GM12878 (cell line): ENCODE results near the gene PATJ. TPM values are rescaled to one million over a fixed set of nuclear protein-coding genes. Genes with fewer than 3 reads are reported as not detected.

ENCODE experiments used
- ATAC-seq: fragments of 200-7000 bp; cut with Tn5 transposase; 3 replicates; pipeline ENCODE4 v1.9.1; 2020; ENCODE audit warnings: mild to moderate bottlenecking, moderate library complexity
- BruUV-seq: library from RNA; stranded (reverse); fragments of 400-500 nt; replicated peaks from 2 replicates; lab custom pipeline; 2021; lab: Mats Ljungman, UMichigan
- CTCF ChIA-PET: fragments of 300-600 bp; sonication (Branson Sonifier 250); formaldehyde crosslinking; extraction: SDS; loops from one replicate; lab custom pipeline; 2021; ENCODE audit warnings: inconsistent platforms; lab: Yijun Ruan, JAX
- POLR2A ChIA-PET: fragments of 350-600 bp; formaldehyde crosslinking; extraction: SDS; loops from one replicate; lab custom pipeline; 2021; ENCODE audit warnings: inconsistent platforms; lab: Charles Lee
- RAD21 ChIA-PET: fragments of 300-600 bp; sonication (Branson Sonifier 250); formaldehyde crosslinking; loops from one replicate; lab custom pipeline; 2023; ENCODE audit warnings: antibody characterized with exemption; ENCODE audit not compliant: unreplicated experiment; lab: Charles Lee
- SMC1A ChIA-PET: fragments of 300-600 bp; sonication (Branson Sonifier 250); formaldehyde crosslinking; loops from one replicate; lab custom pipeline; 2023; ENCODE audit not compliant: unreplicated experiment, uncharacterized antibody; lab: Charles Lee
- DNase-seq: peaks from one replicate; pipeline ENCODE4 v3.0.0-alpha.2; 2011; ENCODE audit warnings: low read depth, low spot score
- FAIRE-seq: peaks from 3 replicates; lab custom pipeline; 2011; peaks lifted over from hg19 to GRCh38; lab: Jason Lieb, UNC
- H2AFZ ChIP-seq: 2 replicates; pipeline ENCODE4 v1.6.0; 2011; ENCODE audit warnings: low read depth, low read length, control low read depth; ENCODE audit not compliant: control insufficient read depth
- H3K27ac ChIP-seq: 2 replicates; pipeline ENCODE4 v1.5.1; 2011; ENCODE audit warnings: control low read depth; ENCODE audit not compliant: control insufficient read depth, insufficient read depth
- H3K27me3 ChIP-seq, 2 experiments: replicated peaks in 1 of 2; 2 replicates each; pipeline versions ENCODE4 v1.6.0 to v1.6.1; 2011; ENCODE audit warnings: low read length in 1 of 2; ENCODE audit not compliant: control insufficient read depth in 2 of 2, insufficient read depth in 2 of 2
- H3K36me3 ChIP-seq, 2 experiments: 2 replicates each; pipeline ENCODE4 v1.5.1; 2011; ENCODE audit warnings: low read length in 1 of 2; ENCODE audit not compliant: control insufficient read depth in 2 of 2, insufficient read depth in 2 of 2
- H3K4me1 ChIP-seq: 2 replicates; pipeline ENCODE4 v1.6.1; 2011; ENCODE audit warnings: mild to moderate bottlenecking, low read length, moderate library complexity, mixed read lengths; ENCODE audit not compliant: control insufficient read depth, insufficient read depth
- H3K4me2 ChIP-seq: 2 replicates; pipeline ENCODE4 v1.6.0; 2011; ENCODE audit warnings: control low read depth; ENCODE audit not compliant: control insufficient read depth, insufficient read depth
- H3K4me3 ChIP-seq: fragments of 200-600 bp; sonication (generic); 2 replicates; pipeline ENCODE4 v1.5.1; 2016
- H3K79me2 ChIP-seq: 2 replicates; pipeline ENCODE4 v1.6.0; 2011; ENCODE audit warnings: low read length; ENCODE audit not compliant: control insufficient read depth, insufficient read depth
- H3K9ac ChIP-seq: 2 replicates; pipeline ENCODE4 v1.8.0; 2011; ENCODE audit warnings: low read length, control low read depth, mixed read lengths; ENCODE audit not compliant: control insufficient read depth, insufficient read depth
- H3K9me3 ChIP-seq: replicated peaks from 3 replicates; pipeline ENCODE4 v1.5.1; 2011; ENCODE audit warnings: mild to moderate bottlenecking, low read length; ENCODE audit not compliant: control insufficient read depth, insufficient read depth
- H4K20me1 ChIP-seq: 2 replicates; pipeline ENCODE4 v1.6.0; 2011; ENCODE audit not compliant: control insufficient read depth, insufficient read depth
- BACH1 ChIP-seq: fragments of 450-650 bp; IDR thresholded peaks from 2 replicates; pipeline ENCODE4 v1.6.1; 2017; ENCODE audit warnings: mild to moderate bottlenecking, borderline replicate concordance
- CBX5 ChIP-seq: sonication (generic); IDR thresholded peaks from 2 replicates; pipeline ENCODE4 v1.6.1; 2016; ENCODE audit warnings: low read depth, moderate library complexity, mild to moderate bottlenecking, inconsistent platforms
- CHD1 ChIP-seq: IDR thresholded peaks from 2 replicates; pipeline ENCODE4 v1.6.1; 2012; ENCODE audit warnings: low read depth, low read length, improper control_type of control experiment
- E4F1 ChIP-seq: fragments of 450-650 bp; IDR thresholded peaks from 2 replicates; pipeline ENCODE4 v1.6.1; 2018; ENCODE audit warnings: borderline replicate concordance, mild to moderate bottlenecking; ENCODE audit not compliant: partially characterized antibody
- GABPA ChIP-seq: IDR thresholded peaks from 2 replicates; pipeline ENCODE4 v1.6.1; 2014; ENCODE audit warnings: antibody characterized with exemption, low read depth, mild to moderate bottlenecking, inconsistent platforms
- HSF1 ChIP-seq: fragments of 150-350 bp; IDR thresholded peaks from 2 replicates; pipeline ENCODE4 v1.6.1; 2014; ENCODE audit warnings: mild to moderate bottlenecking, low read depth, low read length
- IRF5 ChIP-seq: fragments of 450-650 bp; IDR thresholded peaks from 2 replicates; pipeline ENCODE4 v1.6.1; 2017; ENCODE audit warnings: borderline replicate concordance
- ZBTB33 ChIP-seq: fragments of 450-650 bp; IDR thresholded peaks from 2 replicates; pipeline ENCODE4 v1.6.1; 2017; ENCODE audit warnings: mild to moderate bottlenecking
- ZNF274 ChIP-seq: IDR thresholded peaks from one replicate; pipeline ENCODE4 v1.8.0; 2011; ENCODE audit not compliant: insufficient read length, insufficient read depth
- WGBS: methylation state at CpG from one replicate; pipeline ENCODE4 v1.1.6; 2016; ENCODE audit warnings: low lambda C conversion rate; ENCODE audit not compliant: insufficient replicate concordance, insufficient coverage; ENCODE audit errors: missing lambda C conversion rate; 5-methylcytosine and 5-hydroxymethylcytosine counted together
- in situ Hi-C: fragments of 300-500 bp; cut with MboI; formaldehyde crosslinking; loops from 9 replicates; pipeline ENCODE4 v1.14.3; 2018; ENCODE audit warnings: mixed read lengths
- intact Hi-C: fragments of 100-400 bp; cut with micrococcal nuclease; formaldehyde crosslinking; loops from one replicate; pipeline ENCODE4 v1.14.2; 2022; ENCODE audit not compliant: unreplicated experiment
- polyA plus RNA-seq, 11 experiments: library from polyadenylated mRNA; depleted of rRNA in 4 of 11; unstranded in 6 of 11; stranded (reverse) in 5 of 11; fragments of >200 nt; fragmentation: Nextera tagmentation in 4 of 11; fragmentation: Illumina TruSeq in 1 of 11; extraction: Ambion mirVana in 4 of 11; extraction: Trizol in 1 of 11; gene quantifications; 1 replicate in 1 of 11; 2 replicates in 10 of 11; pipeline versions ENCODE4 v1.2.1 to v1.2.3, GENCODE V29; 2011 to 2016; ENCODE audit warnings: inconsistent platforms in 2 of 11, missing spikeins in 2 of 11, low read depth in 1 of 11
- total RNA-seq, 4 experiments: library from RNA; depleted of rRNA in 3 of 4; stranded (reverse); fragments of >200 nt in 3 of 4; fragmentation: Illumina TruSeq in 1 of 4; extraction: Trizol in 1 of 4; gene quantifications; 2 replicates each; pipeline versions ENCODE4 v1.2.1 to v1.2.3, GENCODE V29; 2013 to 2021

The PATJ gene
- total and polyA plus RNA-seq, 10 of the 15 experiments (the other 5 are each of a cell fraction or from before 2014, with no cell fraction given), result 2.8 to 13.9 (median 6.9) TPM

- FAIRE-seq, result peak; percentile 13
- RAD21 ChIA-PET, result no interaction called here
- SMC1A ChIA-PET, result no interaction called here
These were observed 213.0 kb downstream of the PATJ start for GRCh38 chr1:61955261-61955660.

GRCh38 chr1:61956016-61956645 lies 213.9 kb downstream of the PATJ start:
- no TSS peak for BruUV-seq
- ChIA-PET POLR2A (no interaction called here), RAD21 (no interaction called here), CTCF (no interaction called here), SMC1A (no interaction called here)
- Histone ChIP-seq H3K36me3 (no peaks in the 10 kb centered on the region), H4K20me1 (no peaks in the 10 kb centered on the region), H3K27ac (no peak overlapping the region), H3K4me2 (no peak overlapping the region), H3K9me3 (no peaks in the 10 kb centered on the region), H3K9ac (no peak overlapping the region), H3K79me2 (no peaks in the 10 kb centered on the region), H3K27me3 (no peaks in the 10 kb centered on the region), H2AFZ (no peak overlapping the region), H3K4me3 (no peak overlapping the region), H3K4me1 (no peaks in the 10 kb centered on the region)
- DNase-seq, result no peak
- no peak for ATAC-seq
- intact Hi-C loops (loop anchor here (10.0 kb wide), 1 partner anchor 169 kb away; no protein-coding TSS in a partner anchor), in situ Hi-C loops (no loop called here)
- FAIRE-seq, result no peak
- WGBS, result 62% methylated on average over 6 of the region's 6 CpGs
- no peak for TF ChIP-seq HSF1
- TF ChIP-seq GABPA, result no peak
- TF ChIP-seq ZBTB33, result no peak
- no peak for TF ChIP-seq IRF5
- no peak for TF ChIP-seq BACH1
- no peak for TF ChIP-seq CBX5
- TF ChIP-seq E4F1, result no peak

More at GRCh38 chr1:61955261-61955660, 213.0 kb downstream of the PATJ start:
- intact Hi-C loops, result loop anchor here (10.0 kb wide), 1 partner anchor 170 kb away; no protein-coding TSS in a partner anchor
- in situ Hi-C loops, result no loop called here
- no peak for ATAC-seq
- H3K9ac ChIP-seq, result no peak overlapping the region
- H3K4me1 ChIP-seq, result no peaks in the 10 kb centered on the region
- POLR2A ChIA-PET, result interaction anchor here (0.5 kb wide), 1 partner anchor 228 kb away, joined by 3 read pairs; no protein-coding TSS in a partner anchor
- CTCF ChIA-PET, result no interaction called here
- no peaks in the 10 kb centered on the region for H3K79me2 ChIP-seq
- no peaks in the 10 kb centered on the region for H3K36me3 ChIP-seq
- BruUV-seq, result no TSS peak
- no peak overlapping the region for H3K4me2 ChIP-seq
- no peak overlapping the region for H2AFZ ChIP-seq
- no peak overlapping the region for H3K27ac ChIP-seq
- TF ChIP-seq CHD1 (no peak), ZNF274 (no peak)
- WGBS, result 0% methylated on average over 1 of the region's 1 CpG
- H4K20me1 ChIP-seq, result no peaks in the 10 kb centered on the region
- H3K4me3 ChIP-seq, result no peak overlapping the region
- DNase-seq, result no peak
- H3K27me3 ChIP-seq, result no peaks in the 10 kb centered on the region
- no peaks in the 10 kb centered on the region for H3K9me3 ChIP-seq
